ENCODE measurements around the gene PHF1. TPM values are rescaled to one million over a fixed set of nuclear protein-coding genes. Genes with fewer than 3 reads are reported as not detected.

Gene PHF1
- total and polyA plus RNA-seq, 2 of the 13 experiments (the other 11 are each of a cell fraction or from before 2014, with no cell fraction given) = 25.4 to 61.9 TPM

DNA sequence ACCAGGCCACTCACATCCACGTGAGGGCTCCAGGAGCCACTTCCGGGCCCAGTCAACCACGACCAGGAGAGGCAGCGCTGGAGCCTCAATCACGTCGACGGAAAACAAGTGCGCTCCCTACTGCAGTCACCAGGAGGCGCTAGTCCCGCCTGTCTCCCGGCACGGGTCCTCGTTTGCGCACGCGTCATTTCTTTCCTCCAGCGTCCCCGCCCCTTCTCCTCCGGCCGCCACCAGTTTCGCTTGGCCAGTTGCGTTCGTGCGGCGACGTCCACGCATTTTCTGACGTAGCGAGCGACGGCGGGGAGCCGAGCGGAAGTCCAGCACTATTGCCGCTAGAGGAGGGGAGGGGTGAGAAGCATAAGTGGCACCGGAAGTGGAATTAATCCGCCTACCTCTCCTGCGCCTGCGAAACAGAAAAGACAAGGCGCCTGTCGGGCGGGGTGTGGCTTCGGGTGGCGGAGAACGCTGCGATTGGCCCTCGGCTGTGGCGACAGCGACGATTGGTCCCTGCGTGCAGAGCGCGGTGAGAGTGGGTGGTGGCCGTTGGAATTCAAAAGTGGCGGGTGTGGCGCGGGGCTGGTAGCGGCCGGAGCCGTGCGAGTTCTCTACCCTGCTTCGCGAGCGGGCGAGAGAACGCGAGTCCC, 19.4 kb upstream of the PHF1 start, which contains the start of gene KIFC1 (continued):
- no peak for TF ChIP-seq ZNF646 (CRISPR knock-in tag; IDR thresholded peaks at IDR 0.05)
- TF ChIP-seq AFF4 (CRISPR knock-in tag; IDR thresholded peaks at IDR 0.05) = peak; percentile 61; the same call in 1 of the 2 replicates
- TF ChIP-seq ZBTB38 (CRISPR knock-in tag; IDR thresholded peaks at IDR 0.05) = peak; percentile 86; the same call in 1 of the 2 replicates
- TF ChIP-seq ADNP (CRISPR knock-in tag; IDR thresholded peaks at IDR 0.05) = no peak
- TF ChIP-seq DMAP1 (CRISPR knock-in tag; IDR thresholded peaks at IDR 0.05) = peak; percentile 94; the same call in 1 of the 2 replicates
- TF ChIP-seq, protein P1, sequence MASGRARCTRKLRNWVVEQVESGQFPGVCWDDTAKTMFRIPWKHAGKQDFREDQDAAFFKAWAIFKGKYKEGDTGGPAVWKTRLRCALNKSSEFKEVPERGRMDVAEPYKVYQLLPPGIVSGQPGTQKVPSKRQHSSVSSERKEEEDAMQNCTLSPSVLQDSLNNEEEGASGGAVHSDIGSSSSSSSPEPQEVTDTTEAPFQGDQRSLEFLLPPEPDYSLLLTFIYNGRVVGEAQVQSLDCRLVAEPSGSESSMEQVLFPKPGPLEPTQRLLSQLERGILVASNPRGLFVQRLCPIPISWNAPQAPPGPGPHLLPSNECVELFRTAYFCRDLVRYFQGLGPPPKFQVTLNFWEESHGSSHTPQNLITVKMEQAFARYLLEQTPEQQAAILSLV (CRISPR knock-in tag; IDR thresholded peaks at IDR 0.05; ENCODE audit: borderline replicate concordance) = peak; percentile 82
- no peak for TF ChIP-seq ZNF234 (CRISPR knock-in tag; conservative IDR thresholded peaks at IDR 0.05)
- peak; percentile 23; the same call in 1 of the 2 replicates for TF ChIP-seq NKX3-1 (CRISPR knock-in tag; IDR thresholded peaks at IDR 0.05)
- TF ChIP-seq DNMT3B (CRISPR knock-in tag; conservative IDR thresholded peaks at IDR 0.05) = peak; percentile 70
- TF ChIP-seq, protein P2, sequence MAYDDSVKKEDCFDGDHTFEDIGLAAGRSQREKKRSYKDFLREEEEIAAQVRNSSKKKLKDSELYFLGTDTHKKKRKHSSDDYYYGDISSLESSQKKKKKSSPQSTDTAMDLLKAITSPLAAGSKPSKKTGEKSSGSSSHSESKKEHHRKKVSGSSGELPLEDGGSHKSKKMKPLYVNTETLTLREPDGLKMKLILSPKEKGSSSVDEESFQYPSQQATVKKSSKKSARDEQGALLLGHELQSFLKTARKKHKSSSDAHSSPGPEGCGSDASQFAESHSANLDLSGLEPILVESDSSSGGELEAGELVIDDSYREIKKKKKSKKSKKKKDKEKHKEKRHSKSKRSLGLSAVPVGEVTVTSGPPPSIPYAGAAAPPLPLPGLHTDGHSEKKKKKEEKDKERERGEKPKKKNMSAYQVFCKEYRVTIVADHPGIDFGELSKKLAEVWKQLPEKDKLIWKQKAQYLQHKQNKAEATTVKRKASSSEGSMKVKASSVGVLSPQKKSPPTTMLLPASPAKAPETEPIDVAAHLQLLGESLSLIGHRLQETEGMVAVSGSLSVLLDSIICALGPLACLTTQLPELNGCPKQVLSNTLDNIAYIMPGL (CRISPR knock-in tag; IDR thresholded peaks at IDR 0.05; ENCODE audit: borderline replicate concordance in 1 of 2, low read depth in 1 of 2) = peak; percentile 92 to 99
- TF ChIP-seq ZNF136 (CRISPR knock-in tag; IDR thresholded peaks at IDR 0.05; ENCODE audit: low read depth) = 0 out of 2 replicates have a peak, but pooled peaks have one; percentile 26
- TF ChIP-seq ZNF562 (CRISPR knock-in tag; IDR thresholded peaks at IDR 0.05; ENCODE audit: borderline replicate concordance) = 0 out of 2 replicates have a peak, but pooled peaks have one; percentile 55
- 0 out of 2 replicates have a peak, but pooled peaks have one; percentile 51 for TF ChIP-seq PCBP1 (IDR thresholded peaks at IDR 0.05; ENCODE audit: borderline replicate concordance, low read depth, low read length)
- peak; percentile 98 for TF ChIP-seq GABPB1 (CRISPR knock-in tag; IDR thresholded peaks at IDR 0.05)
- peak; percentile 8 for TF ChIP-seq CBX1 (IDR thresholded peaks at IDR 0.05; ENCODE audit: low read depth)
- TF ChIP-seq RBM22 (optimal IDR thresholded peaks at IDR 0.05; ENCODE audit: low read length) = no peak
